Measurements from ENCODE around the gene MPPED2.

MPPED2 gene

DNA sequence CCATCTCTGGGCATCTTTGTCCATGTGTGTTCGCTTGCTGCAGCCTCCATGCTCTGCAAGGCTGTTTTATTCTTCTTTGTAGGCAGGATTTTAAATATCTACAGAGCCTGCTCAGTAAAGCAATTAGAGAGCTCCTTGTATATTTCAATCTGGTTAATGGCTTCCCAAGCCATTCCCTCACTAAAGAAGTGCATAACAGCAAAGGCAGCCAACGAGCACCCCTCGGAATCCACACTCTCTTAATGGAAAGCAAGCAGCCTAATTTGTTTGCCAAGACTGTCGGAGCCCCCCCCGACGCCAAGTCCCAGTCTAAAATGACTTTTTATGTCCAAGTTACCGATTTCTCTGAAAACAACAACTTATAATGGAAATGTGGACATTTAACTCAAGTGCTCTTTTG, 139.6 kb downstream of the MPPED2 start:
- DNase-seq (ENCODE audit: low read depth in 1 of 2, low spot score in 1 of 2): no peak
- H3K27ac ChIP-seq (replicated peaks): no peak overlapping the region
- TF ChIP-seq, protein P1, sequence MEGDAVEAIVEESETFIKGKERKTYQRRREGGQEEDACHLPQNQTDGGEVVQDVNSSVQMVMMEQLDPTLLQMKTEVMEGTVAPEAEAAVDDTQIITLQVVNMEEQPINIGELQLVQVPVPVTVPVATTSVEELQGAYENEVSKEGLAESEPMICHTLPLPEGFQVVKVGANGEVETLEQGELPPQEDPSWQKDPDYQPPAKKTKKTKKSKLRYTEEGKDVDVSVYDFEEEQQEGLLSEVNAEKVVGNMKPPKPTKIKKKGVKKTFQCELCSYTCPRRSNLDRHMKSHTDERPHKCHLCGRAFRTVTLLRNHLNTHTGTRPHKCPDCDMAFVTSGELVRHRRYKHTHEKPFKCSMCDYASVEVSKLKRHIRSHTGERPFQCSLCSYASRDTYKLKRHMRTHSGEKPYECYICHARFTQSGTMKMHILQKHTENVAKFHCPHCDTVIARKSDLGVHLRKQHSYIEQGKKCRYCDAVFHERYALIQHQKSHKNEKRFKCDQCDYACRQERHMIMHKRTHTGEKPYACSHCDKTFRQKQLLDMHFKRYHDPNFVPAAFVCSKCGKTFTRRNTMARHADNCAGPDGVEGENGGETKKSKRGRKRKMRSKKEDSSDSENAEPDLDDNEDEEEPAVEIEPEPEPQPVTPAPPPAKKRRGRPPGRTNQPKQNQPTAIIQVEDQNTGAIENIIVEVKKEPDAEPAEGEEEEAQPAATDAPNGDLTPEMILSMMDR (IDR thresholded peaks at IDR 0.05; ENCODE audit: insufficient read depth, low read length): no peak
- TF ChIP-seq, protein P2, sequence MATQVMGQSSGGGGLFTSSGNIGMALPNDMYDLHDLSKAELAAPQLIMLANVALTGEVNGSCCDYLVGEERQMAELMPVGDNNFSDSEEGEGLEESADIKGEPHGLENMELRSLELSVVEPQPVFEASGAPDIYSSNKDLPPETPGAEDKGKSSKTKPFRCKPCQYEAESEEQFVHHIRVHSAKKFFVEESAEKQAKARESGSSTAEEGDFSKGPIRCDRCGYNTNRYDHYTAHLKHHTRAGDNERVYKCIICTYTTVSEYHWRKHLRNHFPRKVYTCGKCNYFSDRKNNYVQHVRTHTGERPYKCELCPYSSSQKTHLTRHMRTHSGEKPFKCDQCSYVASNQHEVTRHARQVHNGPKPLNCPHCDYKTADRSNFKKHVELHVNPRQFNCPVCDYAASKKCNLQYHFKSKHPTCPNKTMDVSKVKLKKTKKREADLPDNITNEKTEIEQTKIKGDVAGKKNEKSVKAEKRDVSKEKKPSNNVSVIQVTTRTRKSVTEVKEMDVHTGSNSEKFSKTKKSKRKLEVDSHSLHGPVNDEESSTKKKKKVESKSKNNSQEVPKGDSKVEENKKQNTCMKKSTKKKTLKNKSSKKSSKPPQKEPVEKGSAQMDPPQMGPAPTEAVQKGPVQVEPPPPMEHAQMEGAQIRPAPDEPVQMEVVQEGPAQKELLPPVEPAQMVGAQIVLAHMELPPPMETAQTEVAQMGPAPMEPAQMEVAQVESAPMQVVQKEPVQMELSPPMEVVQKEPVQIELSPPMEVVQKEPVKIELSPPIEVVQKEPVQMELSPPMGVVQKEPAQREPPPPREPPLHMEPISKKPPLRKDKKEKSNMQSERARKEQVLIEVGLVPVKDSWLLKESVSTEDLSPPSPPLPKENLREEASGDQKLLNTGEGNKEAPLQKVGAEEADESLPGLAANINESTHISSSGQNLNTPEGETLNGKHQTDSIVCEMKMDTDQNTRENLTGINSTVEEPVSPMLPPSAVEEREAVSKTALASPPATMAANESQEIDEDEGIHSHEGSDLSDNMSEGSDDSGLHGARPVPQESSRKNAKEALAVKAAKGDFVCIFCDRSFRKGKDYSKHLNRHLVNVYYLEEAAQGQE (IDR thresholded peaks at IDR 0.05; ENCODE audit: insufficient replicate concordance, low read depth): no peak
- no peak for TF ChIP-seq POLR2AphosphoS5 (IDR thresholded peaks at IDR 0.05; ENCODE audit: low read depth)
- no peak for TF ChIP-seq GABPA (IDR thresholded peaks at IDR 0.05; ENCODE audit: low read depth)
- TF ChIP-seq SPI1 (IDR thresholded peaks at IDR 0.05; ENCODE audit: borderline replicate concordance, low read depth): no peak
- no peak overlapping the region for H3K4me3 ChIP-seq (replicated peaks; ENCODE audit: insufficient read depth, low read length)
- no peaks in the 10 kb centered on the region for H3K27me3 ChIP-seq (ENCODE audit: insufficient read depth, poor library complexity, severe bottlenecking)

DNA sequence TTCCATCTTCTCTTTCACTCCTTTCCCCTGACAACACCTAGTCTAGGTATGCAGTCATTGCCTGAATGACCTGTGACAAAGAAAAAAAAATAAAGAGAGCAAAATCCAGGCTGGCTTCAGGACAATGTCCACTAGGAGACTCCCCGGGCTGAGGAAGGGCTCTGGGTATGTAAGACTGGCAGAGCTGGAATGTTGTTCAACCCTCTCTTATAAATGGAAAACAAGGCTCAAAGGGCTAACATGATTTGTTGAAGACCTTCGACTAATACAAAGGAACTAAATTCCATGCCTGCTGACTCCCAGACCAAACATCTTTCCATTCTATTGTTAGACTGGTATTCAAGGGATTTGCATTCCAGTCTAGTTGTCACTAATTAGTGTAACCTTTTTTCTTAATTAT, 141.1 kb downstream of the MPPED2 start:
- DNase-seq (ENCODE audit: low read depth in 1 of 2, low spot score in 1 of 2): no peak
- Histone ChIP-seq H3K27me3 (ENCODE audit: insufficient read depth, poor library complexity, severe bottlenecking) (no peaks in the 10 kb centered on the region), H3K4me3 (replicated peaks; ENCODE audit: insufficient read depth, low read length) (no peak overlapping the region), H3K27ac (replicated peaks) (no peak overlapping the region)
- TF ChIP-seq, protein P2 (IDR thresholded peaks at IDR 0.05; ENCODE audit: insufficient replicate concordance, low read depth): no peak
- TF ChIP-seq POLR2AphosphoS5 (IDR thresholded peaks at IDR 0.05; ENCODE audit: low read depth): no peak
- TF ChIP-seq, protein P1 (IDR thresholded peaks at IDR 0.05; ENCODE audit: insufficient read depth, low read length): no peak
- TF ChIP-seq SPI1 (IDR thresholded peaks at IDR 0.05; ENCODE audit: borderline replicate concordance, low read depth): no peak
- TF ChIP-seq GABPA (IDR thresholded peaks at IDR 0.05; ENCODE audit: low read depth): no peak

DNA sequence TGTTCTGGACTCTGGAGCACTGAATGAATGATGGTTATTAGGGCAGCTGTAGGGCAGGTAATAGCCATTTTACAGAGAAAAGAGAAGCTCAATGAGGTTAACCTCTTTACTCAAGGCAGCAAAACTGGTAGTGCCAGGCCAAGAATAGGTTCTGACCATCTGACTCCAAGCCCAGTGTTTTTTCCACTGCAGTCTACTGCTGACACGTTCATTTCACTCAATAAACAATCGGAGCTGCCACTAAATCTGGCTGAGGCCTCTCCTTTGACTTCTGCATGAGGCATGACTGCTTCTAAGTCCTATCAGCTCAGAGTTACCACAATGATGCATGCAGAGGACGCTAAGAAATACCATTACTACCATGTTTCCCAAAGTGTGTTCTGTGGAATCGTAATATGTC, 145.6 kb downstream of the MPPED2 start:
- no peak for DNase-seq (ENCODE audit: low read depth in 1 of 2, low spot score in 1 of 2)
- H3K27me3 ChIP-seq (ENCODE audit: insufficient read depth, poor library complexity, severe bottlenecking): no peaks in the 10 kb centered on the region
- no peak overlapping the region for H3K4me3 ChIP-seq (replicated peaks; ENCODE audit: insufficient read depth, low read length)
- H3K27ac ChIP-seq (replicated peaks): no peak overlapping the region
- TF ChIP-seq, protein P2 (IDR thresholded peaks at IDR 0.05; ENCODE audit: insufficient replicate concordance, low read depth): no peak
- TF ChIP-seq, protein P1 (IDR thresholded peaks at IDR 0.05; ENCODE audit: insufficient read depth, low read length): no peak
- no peak for TF ChIP-seq SPI1 (IDR thresholded peaks at IDR 0.05; ENCODE audit: borderline replicate concordance, low read depth)
- TF ChIP-seq POLR2AphosphoS5 (IDR thresholded peaks at IDR 0.05; ENCODE audit: low read depth): no peak
- TF ChIP-seq GABPA (IDR thresholded peaks at IDR 0.05; ENCODE audit: low read depth): no peak

All from HL-60 (cell line).